SK-N-SH (cell line): ENCODE data around the gene UBE2D1. TPM values are rescaled to one million over a fixed set of nuclear protein-coding genes. Genes with fewer than 3 reads are reported as not detected.

Experiments
- CTCF ChIA-PET: fragments of 300-600, 350-600 bp; formaldehyde crosslinking; extraction: SDS; loops from one replicate; lab custom pipeline; 2021; lab: Yijun Ruan, JAX
- POLR2A ChIA-PET: fragments of 350-600 bp; sonication (Branson Sonifier 250); formaldehyde crosslinking; extraction: SDS; loops from one replicate; lab custom pipeline; 2020; ENCODE audit warnings: antibody characterized with exemption, inconsistent platforms; lab: Yijun Ruan, JAX
- DNase-seq: peaks from one replicate; pipeline ENCODE4 v3.0.0; 2012
- H2AFZ ChIP-seq: fragments of 200-600 bp; sonication (generic); 2 replicates; pipeline ENCODE4 v1.8.1; 2016; ENCODE audit warnings: antibody characterized with exemption, mild to moderate bottlenecking, low read depth
- H3F3A ChIP-seq: fragments of 200-600 bp; sonication (generic); replicated peaks from 2 replicates; pipeline ENCODE3; 2016; ENCODE audit warnings: antibody characterized with exemption, mild to moderate bottlenecking; ENCODE audit not compliant: insufficient read depth
- H3K27ac ChIP-seq, 2 experiments: fragments of 200-500 bp in 1 of 2; fragments of 200-600 bp in 1 of 2; sonication (Bioruptor generic) in 1 of 2; sonication (generic), shearing (Covaris generic) in 1 of 2; 2 replicates each; pipeline versions ENCODE4 v1.5.1 to v1.6.1; 2014 to 2016; ENCODE audit warnings: low read depth in 2 of 2, inconsistent platforms in 1 of 2, low read length in 1 of 2, mild to moderate bottlenecking in 1 of 2, mixed read lengths in 1 of 2
- H3K27me3 ChIP-seq: fragments of 200-600 bp; sonication (generic), shearing (Covaris generic); 2 replicates; pipeline ENCODE4 v1.6.1; 2016; ENCODE audit warnings: mixed run types; ENCODE audit not compliant: insufficient read depth
- H3K36me3 ChIP-seq, 2 experiments: fragments of 200-500 bp in 1 of 2; fragments of 200-600 bp in 1 of 2; sonication (Bioruptor generic) in 1 of 2; sonication (generic) in 1 of 2; replicated peaks in 1 of 2; 2 replicates each; pipeline versions ENCODE3 to v1.5.1; 2014 to 2016; ENCODE audit warnings: low read length in 1 of 2, mild to moderate bottlenecking in 1 of 2; ENCODE audit not compliant: insufficient read depth in 2 of 2, control insufficient read depth in 1 of 2
- H3K4me1 ChIP-seq, 2 experiments: fragments of 200-500 bp in 1 of 2; fragments of 200-600 bp in 1 of 2; sonication (Bioruptor generic) in 1 of 2; sonication (generic), shearing (Covaris generic) in 1 of 2; 2 replicates each; pipeline versions ENCODE4 v1.5.1 to v1.6.1; 2014 to 2016; ENCODE audit warnings: low read depth in 1 of 2, low read length in 1 of 2, mixed run types in 1 of 2; ENCODE audit not compliant: insufficient read depth in 2 of 2, control insufficient read depth in 1 of 2
- H3K4me2 ChIP-seq: fragments of 200-600 bp; sonication (generic), shearing (Covaris generic); 2 replicates; pipeline ENCODE4 v1.6.1; 2017; ENCODE audit warnings: mixed run types
- H3K4me3 ChIP-seq, 2 experiments: fragments of 200-500 bp in 1 of 2; fragments of 200-600 bp in 1 of 2; sonication (Bioruptor generic) in 1 of 2; sonication (generic), shearing (Covaris generic) in 1 of 2; 2 replicates each; pipeline versions ENCODE4 v1.5.1 to v1.8.1; 2014 to 2016; ENCODE audit warnings: low read depth in 2 of 2, inconsistent platforms in 1 of 2, low read length in 1 of 2, mild to moderate bottlenecking in 1 of 2, mixed read lengths in 1 of 2, moderate library complexity in 1 of 2
- H3K79me2 ChIP-seq: fragments of 200-600 bp; sonication (generic); 2 replicates; pipeline ENCODE4 v1.8.1; 2017; ENCODE audit warnings: mild to moderate bottlenecking; ENCODE audit not compliant: insufficient read depth
- H3K9ac ChIP-seq: fragments of 200-600 bp; sonication (generic); 2 replicates; pipeline ENCODE4 v1.6.1; 2017; ENCODE audit warnings: mixed run types
- H3K9me2 ChIP-seq: fragments of 200-600 bp; sonication (generic); 2 replicates; pipeline ENCODE4 v1.6.1; 2017; ENCODE audit warnings: mixed run types
- H3K9me3 ChIP-seq: fragments of 200-600 bp; sonication (generic); 2 replicates; pipeline ENCODE4 v1.6.1; 2017; ENCODE audit warnings: mixed run types, mild to moderate bottlenecking, moderate library complexity
- H4K20me1 ChIP-seq: fragments of 200-600 bp; sonication (generic); 2 replicates; pipeline ENCODE4 v1.6.1; 2017; ENCODE audit warnings: mild to moderate bottlenecking, mixed run types; ENCODE audit not compliant: insufficient read depth
- CHD2 ChIP-seq: fragments of 150-350 bp; IDR thresholded peaks from 2 replicates; pipeline ENCODE4 v1.6.1; 2018; ENCODE audit warnings: low read length; ENCODE audit not compliant: partially characterized antibody
- EP300 ChIP-seq, 2 experiments: IDR thresholded peaks; 2 replicates each; pipeline versions ENCODE4 v1.4.0 to v1.6.1; 2012; ENCODE audit warnings: borderline replicate concordance in 1 of 2, low read depth in 1 of 2, low read length in 1 of 2
- EZH2phosphoT487 ChIP-seq: fragments of 200-600 bp; sonication (generic); IDR thresholded peaks from 2 replicates; pipeline ENCODE4 v1.6.1; 2017; ENCODE audit warnings: low read depth, mixed run types, mild to moderate bottlenecking, antibody characterized with exemption, moderate library complexity, borderline replicate concordance
- FOSL2 ChIP-seq: IDR thresholded peaks from 2 replicates; pipeline ENCODE4 v1.4.0; 2012; ENCODE audit warnings: low read depth, mild to moderate bottlenecking, moderate library complexity, borderline replicate concordance
- FOXM1 ChIP-seq: IDR thresholded peaks from 2 replicates; pipeline ENCODE4 v1.4.0; 2012; ENCODE audit warnings: low read depth, mild to moderate bottlenecking
- GATA2 ChIP-seq: sonication (generic); formaldehyde crosslinking; IDR thresholded peaks from 2 replicates; pipeline ENCODE4 v1.5.0; 2020; ENCODE audit warnings: mild to moderate bottlenecking, missing genetic modification reagents
- JUND ChIP-seq: IDR thresholded peaks from 2 replicates; pipeline ENCODE4 v1.4.0; 2012
- MXI1 ChIP-seq: IDR thresholded peaks from 2 replicates; pipeline ENCODE4 v1.6.1; 2012; ENCODE audit warnings: mild to moderate bottlenecking, low read depth, low read length, improper control_type of control experiment
- RAD21 ChIP-seq: IDR thresholded peaks from 2 replicates; pipeline ENCODE4 v1.6.1; 2012; ENCODE audit warnings: mild to moderate bottlenecking, low read length
- RCOR1 ChIP-seq: fragments of 150-350 bp; IDR thresholded peaks from 2 replicates; pipeline ENCODE4 v1.6.1; 2017; ENCODE audit warnings: antibody characterized with exemption, low read length
- RFX5 ChIP-seq: IDR thresholded peaks from 2 replicates; pipeline ENCODE4 v1.6.1; 2012; ENCODE audit warnings: mild to moderate bottlenecking, improper control_type of control experiment, low read length
- SIN3A ChIP-seq: IDR thresholded peaks from 2 replicates; pipeline ENCODE4 v1.6.1; 2012; ENCODE audit warnings: low read depth, mild to moderate bottlenecking, low read length, moderate library complexity, borderline replicate concordance
- SMC3 ChIP-seq: IDR thresholded peaks from 2 replicates; pipeline ENCODE4 v1.6.1; 2012; ENCODE audit warnings: low read depth, low read length, improper control_type of control experiment
- TCF12 ChIP-seq: IDR thresholded peaks from 2 replicates; pipeline ENCODE4 v1.4.0; 2012
- TEAD4 ChIP-seq: IDR thresholded peaks from 2 replicates; pipeline ENCODE4 v1.4.0; 2012; ENCODE audit warnings: mild to moderate bottlenecking, borderline replicate concordance; ENCODE audit not compliant: insufficient read depth
- WGBS: methylation state at CpG from one replicate; pipeline ENCODE4 v1.1.6; 2017; ENCODE audit warnings: low lambda C conversion rate; 5-methylcytosine and 5-hydroxymethylcytosine counted together
- polyA plus RNA-seq, 3 experiments: library from polyadenylated mRNA; depleted of rRNA; stranded (reverse); fragments of >200 nt; gene quantifications; 2 replicates each; pipeline ENCODE4 v1.2.3, GENCODE V29; 2012
- TF ChIP-seq, protein P1 (sequence below): IDR thresholded peaks from 2 replicates; pipeline ENCODE4 v1.4.0; 2012; ENCODE audit warnings: low read depth
- TF ChIP-seq, protein P2 (sequence below): IDR thresholded peaks from 2 replicates; pipeline ENCODE4 v1.4.0; 2012; ENCODE audit warnings: low read depth, borderline replicate concordance
- TF ChIP-seq, protein P3 (sequence below): fragments of 150-350 bp; IDR thresholded peaks from 2 replicates; pipeline ENCODE4 v1.6.1; 2016; ENCODE audit warnings: mild to moderate bottlenecking, low read depth, low read length

Gene UBE2D1
- polyA plus RNA-seq, 1 of the 3 experiments (the other 2 are of a cell fraction), result 8.7 TPM

DNA sequence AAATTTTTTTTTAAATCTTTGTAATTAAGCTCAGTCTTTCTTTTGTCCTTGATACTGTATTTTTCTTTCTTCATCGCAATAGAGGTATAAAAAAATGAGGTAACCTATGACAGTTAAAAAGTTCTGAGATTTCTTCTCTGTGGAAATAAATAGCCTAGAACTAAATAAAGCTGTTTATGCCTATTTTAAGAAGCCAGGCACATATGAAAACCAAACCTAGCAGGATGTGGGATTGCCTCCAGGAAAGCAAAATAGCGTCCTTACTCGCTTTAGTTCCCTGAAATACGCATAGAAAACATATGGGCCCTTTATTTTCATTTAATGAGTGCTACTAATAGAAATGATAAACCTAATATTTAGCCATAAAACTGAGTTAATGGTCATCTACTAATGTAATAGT is 6.6 kb downstream of the UBE2D1 start:
- no peak overlapping the region for H3K27ac ChIP-seq
- no peak overlapping the region for H2AFZ ChIP-seq
- no peak for DNase-seq
- H3K9me3 ChIP-seq, result no peaks in the 10 kb centered on the region
- H3K9me2 ChIP-seq, result no peaks in the 10 kb centered on the region
- WGBS, result 93% methylated on average over 4 of the region's 4 CpGs
- no peak overlapping the region for H3K4me3 ChIP-seq
- H3K79me2 ChIP-seq, result peaks cover 83% of the 10 kb centered on the region
- no peak overlapping the region for H3K4me2 ChIP-seq
- no peaks in the 10 kb centered on the region for H3F3A ChIP-seq
- H3K36me3 ChIP-seq, result peaks cover 4 to 10% of the 10 kb centered on the region in 2 experiments
- TF ChIP-seq EP300 (IDR thresholded peaks at IDR 0.05; ENCODE audit: borderline replicate concordance in 1 of 2, low read depth in 1 of 2, low read length in 1 of 2) (no peak), FOSL2 (no peak)
- ChIA-PET POLR2A (no interaction called here), CTCF (interaction anchor here (1.2 to 1.5 kb wide), 2 partner anchors 27 to 172 kb away, joined by 3 read pairs; no protein-coding TSS in a partner anchor)
- no peak overlapping the region for H3K9ac ChIP-seq
- H3K27me3 ChIP-seq, result no peaks in the 10 kb centered on the region
- H4K20me1 ChIP-seq, result peaks cover 19% of the 10 kb centered on the region
- peaks cover 3 to 6% of the 10 kb centered on the region in 2 experiments; a peak in 3 of 4 replicates for H3K4me1 ChIP-seq

DNA sequence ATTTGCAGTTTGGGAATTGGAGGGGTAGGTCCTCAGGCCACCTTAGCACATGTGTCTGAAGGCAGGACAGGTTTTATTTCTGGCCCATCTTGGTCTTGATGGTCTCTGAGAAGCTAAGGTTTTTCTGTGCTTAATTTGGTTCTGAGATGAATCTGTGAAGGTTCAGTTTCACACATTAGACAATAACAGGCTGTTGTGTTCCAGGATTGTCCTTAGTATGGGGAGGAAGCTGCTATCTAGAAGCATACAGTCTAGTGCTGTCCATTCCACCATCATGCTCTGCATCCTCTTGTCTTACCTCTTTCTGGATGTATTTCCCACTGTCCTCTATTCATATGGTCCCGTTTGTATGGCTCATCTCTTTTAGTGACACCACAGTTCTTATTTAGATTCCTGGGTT is 7.1 kb downstream of the UBE2D1 start:
- no peaks in the 10 kb centered on the region for H3F3A ChIP-seq
- TF ChIP-seq SIN3A, result no peak
- no peak for TF ChIP-seq JUND
- TF ChIP-seq, all 33 proteins: peak for 0
- ChIA-PET POLR2A (no interaction called here), CTCF (interaction anchor here (1.2 to 1.5 kb wide), 2 partner anchors 26 to 172 kb away, joined by 3 read pairs; no protein-coding TSS in a partner anchor)
- Histone ChIP-seq H3K9me3 (no peaks in the 10 kb centered on the region), H3K9me2 (no peaks in the 10 kb centered on the region), H2AFZ (no peak overlapping the region), H3K79me2 (peaks cover 79% of the 10 kb centered on the region), H3K4me2 (no peak overlapping the region), H3K9ac (no peak overlapping the region), H3K4me1 (peaks cover under 1 to 2% of the 10 kb centered on the region in 2 experiments; a peak in 2 of 4 replicates), H3K36me3 (peaks cover 4 to 10% of the 10 kb centered on the region in 2 experiments), H3K27me3 (no peaks in the 10 kb centered on the region), H4K20me1 (peaks cover 14% of the 10 kb centered on the region; the same call in 1 of the 2 replicates), H3K27ac (no peak overlapping the region; a peak in 1 of 4 replicates), H3K4me3 (no peak overlapping the region)
- DNase-seq, result no peak
- WGBS, result 89% methylated on average over 1 of the region's 1 CpG

DNA sequence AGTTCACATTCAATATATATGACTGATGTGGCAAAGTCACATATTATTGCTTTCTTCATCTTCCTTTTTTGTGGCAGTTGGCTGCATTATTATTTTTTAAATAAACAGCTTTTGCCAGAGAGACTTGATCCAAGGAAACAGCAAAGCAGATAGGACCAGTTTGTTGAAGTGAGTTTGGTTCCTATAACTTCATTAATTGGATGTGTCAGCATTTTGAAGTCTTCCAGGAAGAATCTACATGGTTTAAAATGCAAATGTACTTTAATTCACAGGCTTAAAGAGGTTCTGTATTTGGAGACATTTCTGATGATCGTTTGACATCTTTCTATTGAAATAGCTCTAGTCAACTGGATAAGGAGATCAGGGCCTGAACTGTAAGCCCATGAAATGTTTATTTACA is 13.2 kb downstream of the UBE2D1 start:
- no peaks in the 10 kb centered on the region for H3K9me2 ChIP-seq
- peaks cover 62% of the 10 kb centered on the region for H3K79me2 ChIP-seq
- H3K27me3 ChIP-seq, result no peaks in the 10 kb centered on the region
- H3K9me3 ChIP-seq, result no peaks in the 10 kb centered on the region
- H3K36me3 ChIP-seq, result peaks cover 0 to 7% of the 10 kb centered on the region in 2 experiments
- CTCF ChIA-PET, result interaction anchor here (0.9 to 2.3 kb wide), 4 partner anchors 17 to 171 kb away, joined by 3 to 7 read pairs (median 4); partner anchors contain the start of gene TFAM
- no peak overlapping the region for H3K27ac ChIP-seq
- DNase-seq, result no peak
- 43% methylated on average over 1 of the region's 1 CpG for WGBS
- H3K4me2 ChIP-seq, result no peak overlapping the region
- no peak overlapping the region for H2AFZ ChIP-seq
- peaks cover 0 to 8% of the 10 kb centered on the region in 2 experiments; a peak in 1 of 4 replicates for H3K4me1 ChIP-seq
- no peak overlapping the region for H3K9ac ChIP-seq
- H4K20me1 ChIP-seq, result 0 out of 2 replicates have a peak, but pooled peaks cover 3% of the 10 kb centered on the region
- no peaks in the 10 kb centered on the region for H3F3A ChIP-seq
- POLR2A ChIA-PET, result no interaction called here
- H3K4me3 ChIP-seq, result no peak overlapping the region
- TF ChIP-seq SIN3A (no peak), SMC3 (no peak), TEAD4 (no peak), FOSL2 (no peak), MXI1 (no peak), GATA2 (CRISPR knock-in tag) (no peak), FOXM1 (no peak), CHD2 (no peak), TCF12 (no peak), RCOR1 (no peak), EZH2phosphoT487 (no peak), RAD21 (no peak), RFX5 (no peak)
- TF ChIP-seq, protein P1, sequence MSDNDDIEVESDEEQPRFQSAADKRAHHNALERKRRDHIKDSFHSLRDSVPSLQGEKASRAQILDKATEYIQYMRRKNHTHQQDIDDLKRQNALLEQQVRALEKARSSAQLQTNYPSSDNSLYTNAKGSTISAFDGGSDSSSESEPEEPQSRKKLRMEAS, result no peak
- TF ChIP-seq, protein P2, sequence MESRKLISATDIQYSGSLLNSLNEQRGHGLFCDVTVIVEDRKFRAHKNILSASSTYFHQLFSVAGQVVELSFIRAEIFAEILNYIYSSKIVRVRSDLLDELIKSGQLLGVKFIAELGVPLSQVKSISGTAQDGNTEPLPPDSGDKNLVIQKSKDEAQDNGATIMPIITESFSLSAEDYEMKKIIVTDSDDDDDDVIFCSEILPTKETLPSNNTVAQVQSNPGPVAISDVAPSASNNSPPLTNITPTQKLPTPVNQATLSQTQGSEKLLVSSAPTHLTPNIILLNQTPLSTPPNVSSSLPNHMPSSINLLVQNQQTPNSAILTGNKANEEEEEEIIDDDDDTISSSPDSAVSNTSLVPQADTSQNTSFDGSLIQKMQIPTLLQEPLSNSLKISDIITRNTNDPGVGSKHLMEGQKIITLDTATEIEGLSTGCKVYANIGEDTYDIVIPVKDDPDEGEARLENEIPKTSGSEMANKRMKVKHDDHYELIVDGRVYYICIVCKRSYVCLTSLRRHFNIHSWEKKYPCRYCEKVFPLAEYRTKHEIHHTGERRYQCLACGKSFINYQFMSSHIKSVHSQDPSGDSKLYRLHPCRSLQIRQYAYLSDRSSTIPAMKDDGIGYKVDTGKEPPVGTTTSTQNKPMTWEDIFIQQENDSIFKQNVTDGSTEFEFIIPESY, result no peak
- TF ChIP-seq, protein P3, sequence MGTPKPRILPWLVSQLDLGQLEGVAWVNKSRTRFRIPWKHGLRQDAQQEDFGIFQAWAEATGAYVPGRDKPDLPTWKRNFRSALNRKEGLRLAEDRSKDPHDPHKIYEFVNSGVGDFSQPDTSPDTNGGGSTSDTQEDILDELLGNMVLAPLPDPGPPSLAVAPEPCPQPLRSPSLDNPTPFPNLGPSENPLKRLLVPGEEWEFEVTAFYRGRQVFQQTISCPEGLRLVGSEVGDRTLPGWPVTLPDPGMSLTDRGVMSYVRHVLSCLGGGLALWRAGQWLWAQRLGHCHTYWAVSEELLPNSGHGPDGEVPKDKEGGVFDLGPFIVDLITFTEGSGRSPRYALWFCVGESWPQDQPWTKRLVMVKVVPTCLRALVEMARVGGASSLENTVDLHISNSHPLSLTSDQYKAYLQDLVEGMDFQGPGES, result no peak
